GM19467 (cell line): ENCODE measurements around the gene CALHM6.

Source experiments
- ATAC-seq: cut with Tn5 transposase; IDR thresholded peaks from one replicate; pipeline ENCODE4 v1.9.1; 2021; ENCODE audit warnings: mild to moderate bottlenecking, moderate library complexity; ENCODE audit not compliant: unreplicated experiment

CALHM6 gene

DNA sequence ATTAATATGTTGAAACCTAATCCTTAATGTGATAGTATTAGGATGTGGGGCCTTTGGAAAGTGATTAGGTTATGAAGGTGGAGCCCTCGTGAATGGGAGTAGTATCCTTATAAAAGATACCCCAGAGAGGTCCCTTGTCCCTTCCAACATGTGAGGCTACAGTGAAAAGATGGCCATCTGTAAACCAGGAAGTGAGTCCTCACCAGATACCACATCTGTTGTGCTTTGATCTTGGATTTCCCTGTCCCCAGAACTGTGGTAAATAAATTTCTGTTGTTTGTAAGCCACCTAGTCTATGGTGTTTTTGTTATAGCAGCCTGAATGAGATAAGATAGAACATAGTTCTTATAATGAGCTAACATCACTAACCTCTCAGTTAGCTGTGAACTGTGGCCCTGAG lies 16.6 kb upstream of the CALHM6 start:
- ATAC-seq: no peak

DNA sequence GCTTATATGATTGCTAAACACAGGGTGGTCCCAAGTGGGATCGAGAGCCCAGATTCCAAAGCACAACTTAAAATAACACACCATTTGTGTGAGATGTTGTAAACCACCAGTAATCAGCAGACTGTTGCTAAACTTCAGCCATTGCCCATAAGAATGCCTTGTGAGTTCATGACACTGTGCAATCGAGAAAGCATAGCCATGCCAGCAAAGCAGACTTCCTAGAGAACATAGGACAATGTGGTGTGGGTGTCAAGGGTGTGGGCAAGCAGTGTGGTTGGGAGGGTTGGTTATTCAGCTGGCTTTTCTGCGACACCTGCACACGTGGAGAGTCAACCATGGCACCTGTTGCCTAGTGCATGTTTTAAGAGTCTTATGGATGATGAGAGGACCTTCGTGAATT lies 16.1 kb upstream of the CALHM6 start:
- no peak for ATAC-seq

DNA sequence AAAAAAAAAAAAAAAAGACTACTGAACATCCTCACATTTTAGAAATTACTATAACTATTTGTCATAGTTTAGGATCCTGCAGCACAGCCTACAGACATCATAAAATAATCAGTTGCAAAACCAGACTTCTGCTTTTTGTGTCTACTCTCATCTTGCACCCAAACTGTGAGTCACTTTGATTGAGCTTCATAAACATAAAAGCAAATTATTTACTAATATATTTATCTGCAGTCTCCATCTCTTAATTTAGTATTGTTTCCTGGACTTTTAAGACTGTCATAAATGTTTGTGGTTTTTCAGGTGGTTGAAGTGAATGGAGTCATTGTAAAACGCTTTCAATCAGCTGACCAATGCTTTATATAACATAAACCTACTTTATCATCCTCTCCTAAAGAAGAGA lies 14.8 kb upstream of the CALHM6 start:
- ATAC-seq: no peak

DNA sequence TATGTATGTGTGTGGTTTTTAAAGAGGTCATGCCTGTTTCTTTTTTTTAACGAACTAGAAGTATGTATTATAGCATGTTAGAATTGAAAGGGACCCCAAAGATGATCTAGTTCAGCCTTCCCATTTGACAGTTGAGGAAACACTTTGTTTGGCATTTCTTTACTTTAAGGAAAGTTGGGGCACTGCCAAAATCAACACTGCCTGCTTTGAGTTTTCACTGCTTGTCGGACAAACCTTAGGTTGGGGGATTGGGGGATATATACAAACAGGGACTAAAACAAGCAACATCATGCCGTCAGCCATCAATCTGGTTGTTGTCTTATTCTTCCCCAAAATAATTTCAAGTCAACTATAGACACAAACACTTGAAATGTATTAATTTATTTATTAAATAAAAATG lies 14.1 kb upstream of the CALHM6 start:
- no peak for ATAC-seq

DNA sequence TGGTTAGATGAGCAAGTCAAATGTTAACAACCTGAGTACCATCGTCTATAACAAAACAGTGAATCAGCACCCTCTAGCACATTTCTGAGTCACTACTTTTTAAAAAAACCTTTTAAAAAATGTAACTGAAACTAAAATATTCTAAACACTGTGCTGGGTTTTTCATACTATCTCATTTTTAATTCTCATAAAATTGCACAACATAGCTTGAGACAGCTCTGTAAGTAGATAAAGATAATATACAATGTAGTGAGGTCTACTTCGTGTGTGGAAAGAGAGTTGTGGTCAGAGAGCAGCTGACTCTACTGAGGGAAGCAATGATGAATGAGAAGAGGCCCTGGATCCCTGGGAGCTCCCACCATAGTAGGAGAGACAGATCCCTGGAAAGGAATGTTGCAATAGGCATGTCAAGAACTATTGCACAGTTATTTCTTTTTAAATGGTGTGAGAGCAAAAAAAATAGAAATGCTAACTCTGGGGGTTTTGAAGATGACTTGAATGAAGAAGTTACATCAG lies 13.6 kb upstream of the CALHM6 start:
- ATAC-seq: no peak

DNA sequence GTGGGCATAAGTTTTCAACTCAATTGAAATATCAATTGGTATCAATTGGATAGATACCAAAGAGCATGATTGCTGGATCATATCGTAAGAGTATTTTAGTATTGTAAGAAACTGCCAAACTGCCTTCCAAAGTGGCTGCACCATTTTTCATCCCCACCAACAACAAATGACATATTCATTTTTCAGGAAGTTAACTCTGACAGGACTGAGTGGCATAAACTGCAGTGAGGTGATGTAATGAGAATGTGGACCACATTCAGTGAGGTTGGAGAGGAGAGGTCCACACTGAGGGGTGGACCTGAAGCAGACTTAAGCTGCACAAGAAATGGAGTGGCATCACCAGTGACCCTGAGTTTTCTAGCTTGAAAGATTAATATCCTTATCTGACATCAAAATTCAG lies 11.6 kb upstream of the CALHM6 start:
- ATAC-seq: no peak

DNA sequence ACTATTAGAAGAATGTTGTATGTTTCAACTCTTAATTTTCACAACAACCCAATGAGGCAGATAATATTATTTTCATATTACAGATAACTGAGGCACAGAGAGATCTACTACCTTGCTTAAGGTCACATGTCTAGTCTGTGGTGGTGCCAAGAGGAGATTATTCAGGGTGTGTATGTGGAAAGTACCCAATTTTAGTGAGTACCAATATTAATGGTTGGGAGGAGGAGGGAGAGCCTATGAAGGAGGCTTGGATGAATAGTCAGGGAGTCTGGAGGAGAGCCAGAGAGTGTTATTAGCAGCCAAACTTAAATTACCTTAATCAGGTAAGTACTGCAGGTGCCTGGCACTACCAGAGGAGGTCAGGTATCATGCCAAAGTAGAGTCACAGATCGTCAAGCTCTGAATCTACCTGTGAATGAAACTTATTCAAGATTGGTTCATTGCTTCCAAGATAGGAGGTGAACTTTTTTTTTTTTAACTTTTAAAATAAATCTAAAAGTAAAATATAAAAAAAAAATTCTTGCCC lies 10.9 kb upstream of the CALHM6 start:
- no peak for ATAC-seq

DNA sequence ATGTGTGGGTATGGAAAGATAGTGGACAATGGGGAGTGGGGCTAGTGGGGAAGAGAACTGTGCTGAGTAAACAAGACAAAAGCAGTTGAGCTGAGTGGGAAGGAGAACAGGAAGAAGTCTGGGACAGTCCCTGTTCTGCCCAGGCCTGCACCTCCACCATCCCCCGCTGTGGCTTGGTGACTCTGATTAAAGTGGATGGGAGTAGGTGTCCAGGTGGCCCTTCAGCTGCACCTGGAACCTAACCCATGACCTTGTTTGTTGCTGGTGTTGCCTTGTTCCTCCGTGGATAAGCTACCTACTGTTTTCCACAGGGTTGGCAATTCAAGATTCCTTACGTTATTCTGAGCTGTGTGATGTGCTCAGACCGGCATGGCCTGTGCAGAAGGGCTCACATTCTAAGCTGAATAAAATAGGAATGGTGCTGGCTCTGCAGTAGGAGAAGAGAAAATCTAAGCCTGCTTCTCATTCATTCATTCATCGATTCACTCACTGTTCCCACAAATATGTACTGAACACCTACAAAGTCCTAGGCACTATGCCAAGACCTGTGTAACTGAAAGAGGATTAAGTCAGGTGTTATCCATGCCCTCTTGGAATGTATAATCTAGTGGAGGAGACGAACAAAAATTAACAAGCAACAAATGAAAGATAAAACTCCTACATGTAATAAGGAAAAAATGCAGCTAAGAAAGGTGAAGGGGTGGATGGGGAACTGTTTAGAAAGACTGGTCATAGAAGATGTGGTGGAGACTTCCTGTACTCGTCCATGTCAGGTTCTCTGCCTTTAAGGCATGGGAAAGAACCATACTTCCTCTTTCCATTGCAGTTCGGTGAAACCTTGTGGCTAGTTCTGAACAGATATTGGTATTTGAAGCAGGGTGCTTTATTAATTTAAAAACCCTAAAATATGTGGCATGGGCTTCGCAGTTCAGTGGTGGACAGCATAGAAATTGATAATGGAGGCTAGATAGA lies 10.1 kb upstream of the CALHM6 start:
- peak; percentile 81 for ATAC-seq

DNA sequence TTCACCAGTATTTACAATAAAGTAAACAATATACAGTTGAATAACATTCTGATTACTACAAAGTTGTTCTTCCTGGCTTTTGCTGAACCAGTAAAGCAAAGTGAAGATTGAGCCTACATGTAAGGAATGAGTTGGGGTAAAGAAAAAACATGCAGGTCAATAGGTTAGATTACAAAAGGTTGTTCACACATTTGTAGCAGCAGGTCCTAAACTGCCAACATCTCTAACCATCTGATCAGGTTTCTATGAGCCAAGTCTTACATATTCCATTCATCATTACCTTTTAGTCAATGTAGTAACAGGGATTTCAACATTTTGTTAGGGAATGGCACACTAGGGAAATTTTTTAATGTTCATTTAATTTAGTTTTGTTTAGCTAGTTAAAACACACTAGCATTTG lies 9.3 kb upstream of the CALHM6 start:
- no peak for ATAC-seq

DNA sequence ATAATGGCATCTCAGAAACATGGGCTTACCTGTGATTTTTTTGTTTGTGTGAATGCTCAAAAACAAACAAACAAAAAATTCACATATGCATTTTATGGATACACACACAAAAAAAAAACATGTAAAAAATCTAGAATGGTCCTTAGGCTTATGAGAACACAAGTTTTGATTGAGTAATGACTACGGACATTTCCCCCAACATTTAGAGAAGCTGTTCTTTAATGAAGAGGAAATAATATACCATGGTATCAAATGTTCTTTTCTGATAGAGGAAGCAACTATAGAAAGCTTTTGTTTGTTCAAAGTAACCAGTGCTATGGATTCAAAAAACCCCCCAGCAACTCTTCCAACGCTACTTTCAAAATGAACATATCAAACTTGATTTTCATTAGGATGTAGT lies 8.6 kb upstream of the CALHM6 start:
- no peak for ATAC-seq

DNA sequence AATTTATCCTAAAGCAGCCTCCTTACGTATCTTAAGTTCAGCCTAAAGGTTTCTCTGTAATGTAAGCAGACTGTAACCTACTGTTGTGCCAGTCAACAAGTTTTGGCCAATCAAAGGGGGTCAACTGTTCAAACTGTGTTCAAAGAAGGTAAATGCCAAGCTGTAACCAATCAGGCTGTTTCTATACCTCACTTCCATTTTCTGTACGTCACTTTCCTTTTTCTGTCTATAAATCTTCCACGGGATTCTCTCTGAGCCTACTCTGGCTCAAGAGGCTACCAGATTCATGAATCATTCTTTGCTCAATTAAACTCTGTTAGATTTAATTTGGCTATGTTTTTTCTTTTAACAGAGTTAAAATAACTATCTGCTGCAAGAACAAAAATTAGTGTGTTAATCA lies 5.1 kb upstream of the CALHM6 start:
- no peak for ATAC-seq

DNA sequence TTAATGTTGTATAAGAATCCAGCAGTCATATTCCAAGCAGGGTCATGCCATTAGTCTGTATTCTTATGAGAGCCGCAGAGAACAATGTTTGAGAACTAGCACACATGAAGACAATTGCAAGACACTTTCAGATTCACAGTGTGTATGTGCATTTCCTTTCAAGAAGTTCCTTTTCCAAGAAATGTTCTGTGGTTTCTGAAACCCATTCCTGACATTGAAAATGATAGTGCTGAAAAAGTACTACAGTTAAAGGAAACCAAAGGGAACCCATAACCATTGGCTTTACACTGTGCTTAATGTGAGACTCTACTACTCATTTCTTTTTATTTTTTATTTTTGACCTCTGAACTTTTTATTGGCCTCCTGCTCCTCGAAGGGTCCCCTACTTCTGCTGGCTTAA lies 4.2 kb upstream of the CALHM6 start:
- no peak for ATAC-seq

DNA sequence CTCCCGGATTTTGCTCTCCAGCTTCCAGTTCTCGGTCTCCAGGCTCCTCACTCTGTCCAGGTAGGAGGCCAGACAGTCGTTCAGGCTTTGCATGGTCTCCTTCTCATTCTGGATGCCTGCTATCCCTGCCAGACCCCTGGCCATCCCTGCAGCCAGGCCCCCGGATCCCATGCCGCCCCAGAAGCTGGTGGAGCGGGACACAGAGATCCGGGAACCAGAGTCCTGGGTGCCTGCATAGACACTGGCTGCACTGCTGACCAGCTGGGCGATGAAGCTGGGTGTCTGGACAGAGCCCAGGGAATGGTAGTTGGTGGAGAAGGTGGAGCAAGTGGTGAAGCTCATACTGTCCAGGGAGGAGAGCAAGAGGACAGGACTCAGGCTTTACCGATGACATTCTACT lies 2.9 kb upstream of the CALHM6 start:
- no peak for ATAC-seq

DNA sequence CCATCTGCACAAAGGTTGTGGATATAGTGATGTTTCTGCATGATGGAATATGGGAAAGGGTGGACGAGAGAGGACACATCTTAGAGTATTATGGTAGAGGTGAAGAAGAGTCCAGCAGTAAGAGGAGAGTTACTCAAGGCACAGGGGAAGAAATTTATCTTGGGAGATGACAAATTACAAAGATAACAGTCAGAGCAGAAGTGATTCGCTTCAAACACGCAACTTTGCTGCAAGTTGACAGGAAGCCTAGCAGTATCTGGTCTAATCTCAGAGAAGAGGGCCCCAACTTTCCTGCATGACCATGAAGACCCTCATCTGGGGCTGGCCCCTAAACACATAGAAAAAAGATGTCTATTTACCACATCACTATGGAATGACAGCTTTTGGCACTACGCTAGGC lies 1.2 kb upstream of the CALHM6 start:
- ATAC-seq: no peak

DNA sequence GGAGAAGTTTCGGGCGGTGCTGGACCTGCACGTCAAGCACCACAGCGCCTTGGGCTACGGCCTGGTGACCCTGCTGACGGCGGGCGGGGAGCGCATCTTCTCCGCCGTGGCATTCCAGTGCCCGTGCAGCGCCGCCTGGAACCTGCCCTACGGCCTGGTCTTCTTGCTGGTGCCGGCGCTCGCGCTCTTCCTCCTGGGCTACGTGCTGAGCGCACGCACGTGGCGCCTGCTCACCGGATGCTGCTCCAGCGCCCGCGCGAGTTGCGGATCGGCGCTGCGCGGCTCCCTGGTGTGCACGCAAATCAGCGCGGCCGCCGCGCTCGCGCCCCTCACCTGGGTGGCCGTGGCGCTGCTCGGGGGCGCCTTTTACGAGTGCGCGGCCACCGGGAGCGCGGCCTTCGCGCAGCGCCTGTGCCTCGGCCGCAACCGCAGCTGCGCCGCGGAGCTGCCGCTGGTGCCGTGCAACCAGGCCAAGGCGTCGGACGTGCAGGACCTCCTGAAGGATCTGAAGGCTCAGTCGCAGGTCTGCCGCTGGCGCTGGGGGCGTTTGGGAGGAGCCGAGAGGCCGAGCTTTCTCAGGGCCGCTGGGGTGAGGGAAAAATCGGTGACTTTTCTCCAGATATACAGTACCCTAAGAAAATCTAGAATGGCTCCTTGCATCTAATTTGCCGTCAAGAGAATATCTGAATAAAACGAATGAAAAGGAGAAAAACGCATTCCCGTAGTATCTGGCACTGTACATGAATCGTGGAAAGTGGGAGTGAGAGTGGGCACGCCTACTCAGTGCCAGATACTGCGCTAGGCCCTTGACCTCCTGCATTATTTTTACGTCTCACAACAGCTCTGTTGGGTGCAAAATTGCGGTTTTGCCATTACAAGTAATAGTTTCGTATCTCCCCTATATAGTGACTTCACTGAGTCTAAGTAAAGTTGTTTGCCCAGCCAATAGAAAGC lies 1.0 kb downstream of the CALHM6 start:
- ATAC-seq: peak; percentile 85

DNA sequence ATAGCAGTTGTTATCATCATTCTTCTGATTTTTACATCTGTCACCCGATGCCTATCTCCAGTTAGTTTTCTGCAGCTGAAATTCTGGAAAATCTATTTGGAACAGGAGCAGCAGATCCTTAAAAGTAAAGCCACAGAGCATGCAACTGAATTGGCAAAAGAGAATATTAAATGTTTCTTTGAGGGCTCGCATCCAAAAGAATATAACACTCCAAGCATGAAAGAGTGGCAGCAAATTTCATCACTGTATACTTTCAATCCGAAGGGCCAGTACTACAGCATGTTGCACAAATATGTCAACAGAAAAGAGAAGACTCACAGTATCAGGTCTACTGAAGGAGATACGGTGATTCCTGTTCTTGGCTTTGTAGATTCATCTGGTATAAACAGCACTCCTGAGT lies 2.1 kb downstream of the CALHM6 start:
- no peak for ATAC-seq

DNA sequence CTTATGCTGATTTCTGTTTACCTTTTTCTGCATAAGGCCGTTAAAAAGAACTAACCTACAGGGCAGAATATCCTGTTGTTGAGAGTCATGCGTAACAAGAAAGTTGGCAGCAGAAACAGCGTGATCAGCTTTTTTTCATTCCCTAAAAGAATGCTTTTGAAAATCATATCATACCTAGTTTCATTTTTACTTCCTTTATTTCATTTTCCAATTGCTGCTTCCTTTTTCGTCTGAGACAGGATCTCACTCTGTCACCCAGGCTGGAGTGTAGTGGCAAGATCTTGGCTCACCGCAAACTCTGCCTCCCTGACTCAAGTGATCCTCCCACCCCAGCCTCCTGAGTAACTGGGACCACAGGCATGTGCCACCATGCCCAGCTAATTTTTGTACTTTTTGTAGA lies 4.1 kb downstream of the CALHM6 start:
- no peak for ATAC-seq

DNA sequence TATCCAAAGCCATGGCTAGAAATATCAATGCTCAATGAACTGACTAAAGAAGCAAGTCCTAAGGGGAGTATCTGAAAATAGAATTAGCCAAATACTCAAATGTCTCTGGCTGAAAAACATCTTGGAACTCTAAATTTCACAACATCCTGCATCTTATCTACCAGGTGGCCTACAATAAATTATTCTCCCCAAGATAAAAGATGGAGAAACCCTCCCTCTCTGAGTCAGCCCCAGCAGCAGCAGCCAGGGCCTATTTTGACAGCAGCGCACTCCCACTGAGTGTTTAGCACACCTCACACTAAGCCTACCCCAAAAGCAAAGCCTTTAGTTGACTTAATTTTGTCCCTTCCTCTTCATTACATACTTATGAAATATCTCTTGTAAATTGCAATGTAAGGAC lies 5.9 kb downstream of the CALHM6 start:
- no peak for ATAC-seq

DNA sequence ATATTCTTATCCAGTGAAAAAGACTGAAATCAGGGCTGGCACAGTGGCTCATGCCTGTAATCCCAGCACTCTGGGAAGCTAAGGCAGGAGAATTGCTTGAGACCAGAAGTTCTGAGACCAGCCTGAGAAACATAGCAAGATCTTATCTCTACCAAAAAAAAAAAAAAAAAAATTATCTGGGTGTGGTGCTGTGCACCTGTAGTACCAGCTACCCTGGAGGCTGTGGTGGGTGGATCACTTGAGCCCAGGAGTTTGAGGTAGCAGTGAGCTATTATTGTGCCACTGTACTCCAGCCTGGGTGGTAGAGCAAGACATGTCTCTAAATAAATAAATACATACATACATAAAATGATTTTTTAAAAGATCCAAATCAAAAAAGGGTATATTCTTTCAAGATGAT lies 6.3 kb downstream of the CALHM6 start:
- no peak for ATAC-seq

DNA sequence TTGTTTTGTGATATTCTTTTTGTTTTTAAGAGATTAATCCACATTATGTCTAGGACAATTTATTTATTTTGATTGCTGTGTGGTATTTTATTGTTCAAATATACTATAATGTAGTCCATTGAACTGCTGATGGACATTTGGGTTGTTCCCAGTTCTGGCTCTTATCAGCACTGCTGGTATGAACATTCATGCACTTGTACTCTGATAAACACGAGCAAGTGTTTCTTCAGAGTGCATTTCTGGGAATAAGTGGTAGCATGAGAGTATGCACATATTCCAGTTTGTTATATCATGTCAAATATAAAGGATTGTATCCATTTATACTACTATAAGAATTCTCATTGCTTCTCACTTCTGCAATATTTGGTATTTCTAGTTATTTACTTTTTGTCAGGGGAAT lies 7.1 kb downstream of the CALHM6 start:
- no peak for ATAC-seq

DNA sequence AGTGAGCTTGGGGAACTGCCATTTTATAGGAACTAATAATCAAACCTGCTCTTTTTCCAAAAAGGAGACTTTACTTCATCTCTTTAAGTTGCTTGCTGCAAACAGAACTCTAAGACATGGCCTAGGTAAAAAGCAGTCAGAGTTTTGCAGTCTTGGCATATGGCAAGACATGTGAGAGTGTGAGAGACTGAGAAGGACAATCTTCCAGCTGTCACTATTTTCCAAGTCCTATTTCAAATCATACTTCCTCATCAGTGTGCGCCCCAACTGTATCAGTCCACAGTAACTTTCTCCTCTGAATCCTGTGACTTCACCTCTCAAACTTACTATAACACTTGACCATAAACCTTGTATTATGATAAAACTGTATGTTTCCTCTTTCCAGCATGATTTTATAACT lies 10.4 kb downstream of the CALHM6 start:
- no peak for ATAC-seq
